ENCODE data around the gene CREG1. TPM values are rescaled to one million over a fixed set of nuclear protein-coding genes. Genes with fewer than 3 reads are reported as not detected.

Gene CREG1
- total and polyA plus RNA-seq, 7 donors: 19.2 to 118 (median 35.5) TPM

GRCh38 chr1:167509587-167509986 is 44.0 kb downstream of the CREG1 start:
- Histone ChIP-seq H3K4me3 (no peak overlapping the region), H3K27me3 (ENCODE audit: insufficient read depth in 3 of 3, low read length in 2 of 3) (no peaks in the 10 kb centered on the region), H3K4me1 (no peaks in the 10 kb centered on the region), H3K36me3 (ENCODE audit: insufficient read depth in 1 of 2, low read depth in 1 of 2) (no peaks in the 10 kb centered on the region), H3K27ac (no peak overlapping the region), H3K9me3 (no peaks in the 10 kb centered on the region)
- DNase-seq (no peak), ATAC-seq (no peak)
- intact Hi-C loops (cut with DNase I): no loop called here
- TF ChIP-seq CTCF (IDR thresholded peaks at IDR 0.05): no peak
- 70 to 79% (median 77%) methylated on average over 8 of the region's 8 CpGs for WGBS, 3 donors

- intact Hi-C loops (cut with DNase I): no loop called here
- Histone ChIP-seq H3K27ac (no peak overlapping the region), H3K27me3 (ENCODE audit: insufficient read depth in 3 of 3, low read length in 2 of 3) (peaks cover 0 to 2% (median 0%) of the 10 kb centered on the region in 3 donors), H3K36me3 (ENCODE audit: insufficient read depth in 1 of 2, low read depth in 1 of 2) (no peaks in the 10 kb centered on the region), H3K4me3 (no peak overlapping the region), H3K4me1 (no peaks in the 10 kb centered on the region), H3K9me3 (no peaks in the 10 kb centered on the region)
- TF ChIP-seq CTCF (IDR thresholded peaks at IDR 0.05): no peak
- DNase-seq (no peak), ATAC-seq (no peak)
- 76 to 79% (median 76%) methylated on average over 3 of the region's 3 CpGs for whole genome bisulfite sequencing, 3 donors
Observed at GRCh38 chr1:167507719-167508118, 45.8 kb downstream of the CREG1 start.

- Histone ChIP-seq H3K27me3 (ENCODE audit: insufficient read depth in 3 of 3, low read length in 2 of 3) (peaks cover 0 to 2% (median 0%) of the 10 kb centered on the region in 3 donors), H3K27ac (no peak overlapping the region), H3K4me3 (no peak overlapping the region), H3K36me3 (ENCODE audit: insufficient read depth in 1 of 2, low read depth in 1 of 2) (no peaks in the 10 kb centered on the region), H3K9me3 (no peaks in the 10 kb centered on the region), H3K4me1 (no peaks in the 10 kb centered on the region)
- no peak for TF ChIP-seq CTCF (IDR thresholded peaks at IDR 0.05)
- no peak for ATAC-seq
- intact Hi-C loops (cut with DNase I): no loop called here
- WGBS, 3 donors: 65 to 76% (median 69%) methylated on average over 3 of the region's 3 CpGs
- DNase-seq: no peak
Observed at GRCh38 chr1:167504467-167504827, 49.1 kb downstream of the CREG1 start.

- Histone ChIP-seq H3K4me1 (no peaks in the 10 kb centered on the region), H3K27me3 (ENCODE audit: insufficient read depth in 3 of 3, low read length in 2 of 3) (peaks cover 0 to 2% (median 0%) of the 10 kb centered on the region in 3 donors), H3K4me3 (no peak overlapping the region), H3K27ac (no peak overlapping the region), H3K36me3 (ENCODE audit: insufficient read depth in 1 of 2, low read depth in 1 of 2) (no peaks in the 10 kb centered on the region), H3K9me3 (no peaks in the 10 kb centered on the region)
- ATAC-seq (no peak), DNase-seq (no peak)
- intact Hi-C loops (cut with DNase I): no loop called here
- 59 to 66% (median 60%) methylated on average over 14 of the region's 14 CpGs for WGBS, 3 donors
- no peak for TF ChIP-seq CTCF (IDR thresholded peaks at IDR 0.05)
Observed at GRCh38 chr1:167503626-167504466, 49.7 kb downstream of the CREG1 start.
